KMS-11 (cell line): ENCODE data around the gene KIRREL2.

Source experiments
- H2AFZ ChIP-seq: fragments of 200-600 bp; sonication (generic); 2 replicates; pipeline ENCODE4 v1.6.1; 2016; ENCODE audit warnings: antibody characterized with exemption, mixed run types, low read depth
- H3K27ac ChIP-seq: fragments of 200-600 bp; sonication (generic); 2 replicates; pipeline ENCODE4 v1.6.1; 2016; ENCODE audit warnings: mild to moderate bottlenecking, mixed run types
- H3K27me3 ChIP-seq: fragments of 200-600 bp; sonication (generic); 2 replicates; pipeline ENCODE4 v1.6.1; 2017; ENCODE audit warnings: mild to moderate bottlenecking, low read depth, mixed run types, moderate library complexity; ENCODE audit not compliant: insufficient read depth
- H3K36me3 ChIP-seq: fragments of 200-600 bp; sonication (generic); 2 replicates; pipeline ENCODE4 v1.6.1; 2017; ENCODE audit warnings: mild to moderate bottlenecking, mixed run types; ENCODE audit not compliant: insufficient read depth
- H3K4me1 ChIP-seq: fragments of 200-600 bp; sonication (generic); 2 replicates; pipeline ENCODE4 v1.6.1; 2016; ENCODE audit warnings: mild to moderate bottlenecking, low read depth, mixed run types; ENCODE audit not compliant: poor library complexity, severe bottlenecking
- H3K4me2 ChIP-seq: fragments of 200-600 bp; sonication (generic); 2 replicates; pipeline ENCODE4 v1.7.0; 2016; ENCODE audit warnings: mild to moderate bottlenecking, mixed run types
- H3K4me3 ChIP-seq: fragments of 200-600 bp; sonication (generic); IDR thresholded peaks from 2 replicates; pipeline ENCODE4 v1.6.1; 2017; ENCODE audit warnings: low read depth, low read length, mixed read lengths; ENCODE audit not compliant: insufficient read depth
- H3K79me2 ChIP-seq: fragments of 200-600 bp; sonication (generic); 2 replicates; pipeline ENCODE4 v1.6.1; 2016; ENCODE audit warnings: low read depth, mixed run types; ENCODE audit not compliant: insufficient read depth
- H3K9ac ChIP-seq: fragments of 200-600 bp; sonication (generic); 2 replicates; pipeline ENCODE4 v1.6.1; 2016; ENCODE audit warnings: mild to moderate bottlenecking, mixed run types
- H4K20me1 ChIP-seq: fragments of 200-600 bp; sonication (generic); 2 replicates; pipeline ENCODE4 v1.6.1; 2016; ENCODE audit warnings: mild to moderate bottlenecking, mixed run types; ENCODE audit not compliant: insufficient read depth
- CTCF ChIP-seq: fragments of 200-600 bp; sonication (generic); conservative IDR thresholded peaks from 2 replicates; pipeline ENCODE4 v1.6.1; 2017; ENCODE audit warnings: low read depth, mild to moderate bottlenecking, antibody characterized with exemption, low read length, moderate library complexity, mixed read lengths

Gene KIRREL2

GRCh38 chr19:35895911-35896642 lies 39.4 kb downstream of the KIRREL2 start:
- no peaks in the 10 kb centered on the region for H3K36me3 ChIP-seq
- H3K9ac ChIP-seq = no peak overlapping the region
- H4K20me1 ChIP-seq = no peaks in the 10 kb centered on the region
- 0 out of 2 replicates have a peak, but pooled peaks cover 11% of the 10 kb centered on the region for H3K79me2 ChIP-seq
- TF ChIP-seq CTCF = no peak
- no peaks in the 10 kb centered on the region for H3K27me3 ChIP-seq
- H3K4me3 ChIP-seq = no peak overlapping the region
- no peak overlapping the region for H3K27ac ChIP-seq
- no peak overlapping the region for H3K4me2 ChIP-seq
- no peak overlapping the region for H2AFZ ChIP-seq
- H3K4me1 ChIP-seq = peaks cover 3% of the 10 kb centered on the region

DNA sequence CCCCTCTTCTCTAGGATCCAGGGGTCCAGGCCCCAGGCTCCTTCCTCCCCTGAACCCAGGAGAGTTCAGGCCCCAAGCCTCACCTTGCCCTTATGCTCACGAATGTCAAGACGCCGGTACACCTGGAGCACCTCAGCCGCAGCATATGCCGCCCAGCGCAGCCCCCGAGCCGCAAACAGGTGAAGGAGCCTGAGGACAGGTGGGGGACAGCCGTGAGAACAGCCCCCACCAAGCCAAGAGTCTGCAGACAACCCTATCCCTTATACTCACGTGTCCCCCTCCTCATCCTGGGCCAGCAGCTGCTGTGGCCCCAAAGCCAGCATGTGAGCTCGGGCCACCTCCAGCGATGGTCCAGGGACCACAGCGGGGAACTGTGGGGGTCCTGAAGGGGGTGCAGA lies 39.9 kb downstream of the KIRREL2 start:
- Histone ChIP-seq H3K4me2 (no peak overlapping the region), H3K4me1 (peaks cover 8% of the 10 kb centered on the region), H3K4me3 (no peak overlapping the region), H3K79me2 (0 out of 2 replicates have a peak, but pooled peaks cover 11% of the 10 kb centered on the region), H3K27ac (no peak overlapping the region), H3K36me3 (no peaks in the 10 kb centered on the region), H4K20me1 (no peaks in the 10 kb centered on the region), H3K9ac (no peak overlapping the region), H3K27me3 (no peaks in the 10 kb centered on the region), H2AFZ (no peak overlapping the region)
- TF ChIP-seq CTCF = no peak

GRCh38 chr19:35897706-35898451 lies 41.2 kb downstream of the KIRREL2 start:
- peaks cover 12% of the 10 kb centered on the region for H3K4me1 ChIP-seq
- H3K9ac ChIP-seq = no peak overlapping the region
- TF ChIP-seq CTCF = no peak
- 0 out of 2 replicates have a peak, but pooled peaks cover 11% of the 10 kb centered on the region for H3K79me2 ChIP-seq
- H3K4me2 ChIP-seq = no peak overlapping the region
- no peak overlapping the region for H2AFZ ChIP-seq
- H3K27ac ChIP-seq = no peak overlapping the region
- H3K27me3 ChIP-seq = no peaks in the 10 kb centered on the region
- no peaks in the 10 kb centered on the region for H3K36me3 ChIP-seq
- no peak overlapping the region for H3K4me3 ChIP-seq
- H4K20me1 ChIP-seq = no peaks in the 10 kb centered on the region

DNA sequence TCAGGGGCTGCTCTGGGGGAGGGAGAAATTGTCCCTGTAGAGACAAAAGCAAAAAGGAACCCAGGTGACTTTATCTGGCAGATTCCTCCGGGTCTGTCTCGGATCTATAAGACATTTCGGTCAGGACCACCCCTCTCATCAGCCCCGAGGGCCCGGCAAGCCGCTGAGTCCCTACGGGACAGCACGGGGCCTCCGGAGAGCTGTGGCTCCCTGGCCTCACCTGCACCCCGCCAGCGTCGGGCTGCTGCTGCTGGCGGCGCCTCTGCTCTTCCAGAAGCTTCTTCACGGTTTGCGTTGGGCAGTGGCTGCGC lies 41.7 kb downstream of the KIRREL2 start:
- Histone ChIP-seq H3K79me2 (0 out of 2 replicates have a peak, but pooled peaks cover 11% of the 10 kb centered on the region), H3K4me3 (no peak overlapping the region), H3K27ac (no peak overlapping the region), H3K4me2 (peak overlapping the region; percentile 68; the same call in 1 of the 2 replicates), H3K4me1 (peaks cover 17% of the 10 kb centered on the region), H3K27me3 (no peaks in the 10 kb centered on the region), H2AFZ (no peak overlapping the region), H4K20me1 (no peaks in the 10 kb centered on the region), H3K9ac (no peak overlapping the region), H3K36me3 (no peaks in the 10 kb centered on the region)
- no peak for TF ChIP-seq CTCF
